ENCODE measurements around the gene MARK3.
"Not testable (repeated sequence)": the region's sequence is repeated elsewhere in the genome, so short reads cannot be mapped to it uniquely, and the experiment has no call there.

MARK3 gene

GRCh38 chr14:103522649-103523574, 137.7 kb downstream of the MARK3 start, which contains the start of gene CKB:
TSS of gene CKB (minus strand) at chr14:103522830. CDS start at chr14:103522493, 337 bp downstream.
- no peak for DNase-seq (ENCODE audit: low read depth)

GRCh38 chr14:103523575-103523954, 138.3 kb downstream of the MARK3 start:
- no peak for TF ChIP-seq CTCF (conservative IDR thresholded peaks at IDR 0.05; ENCODE audit: low read depth, low read length)
- DNase-seq (ENCODE audit: low read depth) = no peak
- no peak overlapping the region for H3K4me3 ChIP-seq (ENCODE audit: low read length)

More at GRCh38 chr14:103522649-103523574, 137.7 kb downstream of the MARK3 start, which contains the start of gene CKB:
- TF ChIP-seq CTCF (conservative IDR thresholded peaks at IDR 0.05; ENCODE audit: low read depth, low read length) = no peak
- peak within 1 kb of the TSS; percentile 53 for H3K4me3 ChIP-seq (ENCODE audit: low read length)

DNA sequence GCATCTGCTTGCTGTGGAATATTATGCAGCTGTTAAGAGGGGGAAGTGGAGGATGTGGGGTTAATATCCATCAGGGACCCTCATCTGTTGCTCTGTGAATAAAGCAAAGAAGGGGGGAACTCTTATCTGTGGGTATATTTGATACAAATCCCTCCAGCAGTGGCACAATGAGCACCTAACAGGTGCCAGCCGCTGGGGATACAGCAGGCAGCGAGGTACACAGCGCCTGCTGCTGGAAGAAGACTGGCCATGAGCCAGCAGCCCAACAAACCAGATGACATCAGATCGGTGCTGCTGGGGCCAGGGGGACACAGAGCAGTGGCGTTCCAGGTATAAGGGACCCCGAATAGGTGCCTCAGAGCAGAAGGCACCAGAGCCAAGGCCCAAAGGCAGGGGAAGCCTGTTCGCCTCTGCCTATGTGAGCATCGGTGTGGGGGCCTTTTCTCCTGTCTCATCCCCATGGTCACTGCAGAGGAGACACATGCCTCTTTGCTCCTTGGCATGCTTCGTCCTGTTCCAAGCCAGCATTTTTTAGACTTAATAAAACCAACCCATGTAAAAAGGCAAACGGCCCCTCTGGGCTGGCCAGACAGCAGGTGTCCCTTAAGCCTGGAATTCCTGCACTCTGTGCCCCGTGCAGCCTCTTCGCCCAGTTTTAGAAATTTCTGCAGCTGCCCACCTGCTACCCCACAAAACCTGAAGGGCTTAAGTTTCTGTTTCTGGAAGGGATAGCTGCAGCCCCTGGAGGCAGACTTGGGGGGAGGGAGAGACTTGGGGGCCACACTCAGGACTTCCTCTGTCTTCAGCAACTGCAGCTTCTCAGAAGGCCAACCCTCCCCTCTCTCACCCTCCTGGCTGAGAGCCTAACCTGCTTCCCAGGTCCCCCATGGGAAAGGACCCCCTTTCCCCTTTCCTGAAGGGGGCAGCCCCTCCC, 139.1 kb downstream of the MARK3 start:
- no peak for DNase-seq (ENCODE audit: low read depth)
- no peak overlapping the region for H3K4me3 ChIP-seq (ENCODE audit: low read length)
- no peak for TF ChIP-seq CTCF (conservative IDR thresholded peaks at IDR 0.05; ENCODE audit: low read depth, low read length)

GRCh38 chr14:103525430-103526246, 140.4 kb downstream of the MARK3 start:
- DNase-seq (ENCODE audit: low read depth); H3K4me3 ChIP-seq (ENCODE audit: low read length): not testable (repeated sequence)

DNA sequence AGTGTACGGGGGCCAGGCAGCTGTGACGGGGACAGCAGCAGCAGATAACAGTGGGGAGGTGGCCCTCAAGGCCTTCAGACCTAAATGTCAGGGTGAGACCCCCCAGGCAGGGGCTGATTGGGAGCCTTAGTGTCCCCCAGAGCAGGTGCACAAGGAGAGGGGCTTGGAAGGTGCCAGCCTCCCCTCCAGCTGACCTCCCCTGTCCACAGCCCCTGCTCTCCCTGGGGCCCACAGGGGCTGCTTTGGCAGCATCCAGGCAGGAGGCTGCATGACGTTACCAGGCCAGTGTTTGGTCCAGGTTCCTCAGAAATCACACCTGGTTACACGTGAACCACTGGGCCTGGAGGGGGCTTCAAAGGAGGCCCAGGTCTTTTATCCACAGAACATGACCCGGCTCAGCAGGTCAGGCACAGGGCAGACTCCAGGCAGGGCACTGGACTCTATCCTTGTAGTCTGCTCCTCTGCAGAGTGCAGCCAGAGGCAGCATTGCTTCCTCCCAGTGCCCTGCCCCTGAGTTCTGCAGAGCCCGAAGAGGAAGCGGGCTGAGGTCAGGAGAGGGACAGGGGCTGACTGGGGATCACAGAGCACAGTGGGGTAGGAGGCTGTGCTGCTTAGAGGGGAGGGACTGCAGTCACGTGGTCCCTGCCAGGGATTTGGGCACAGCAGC, 141.2 kb downstream of the MARK3 start:
- no peak for DNase-seq (ENCODE audit: low read depth)
- no peak for TF ChIP-seq CTCF (conservative IDR thresholded peaks at IDR 0.05; ENCODE audit: low read depth, low read length)
- no peak overlapping the region for H3K4me3 ChIP-seq (ENCODE audit: low read length)

DNA sequence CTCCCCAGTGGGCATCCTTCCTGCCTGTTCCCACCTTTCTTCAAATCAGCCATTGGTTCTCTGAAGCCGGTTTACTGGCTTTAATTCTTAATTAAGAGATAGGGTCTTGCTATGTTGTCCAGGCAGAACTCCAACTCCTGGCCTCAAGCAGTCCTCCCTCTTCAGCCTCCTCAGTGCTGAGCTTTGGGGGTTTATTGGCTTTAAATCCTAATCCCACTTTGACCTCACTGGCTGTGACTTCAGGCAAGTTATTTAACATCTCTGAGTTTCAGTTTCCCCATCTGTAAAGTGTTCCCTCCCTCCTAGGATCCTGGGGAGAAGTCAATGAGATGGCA, 141.7 kb downstream of the MARK3 start:
- no peak overlapping the region for H3K4me3 ChIP-seq (ENCODE audit: low read length)
- DNase-seq (ENCODE audit: low read depth) = no peak
- no peak for TF ChIP-seq CTCF (conservative IDR thresholded peaks at IDR 0.05; ENCODE audit: low read depth, low read length)
